SH-SY5Y (cell line): Measurements from ENCODE around the gene IPO11.

Experiments
- GATA2 ChIP-seq: IDR thresholded peaks from 2 replicates; pipeline ENCODE4 v1.6.1; 2011; ENCODE audit warnings: mild to moderate bottlenecking, low read depth, low read length
- GATA3 ChIP-seq: IDR thresholded peaks from 2 replicates; pipeline ENCODE4 v1.6.1; 2011; ENCODE audit warnings: low read depth, mild to moderate bottlenecking, low read length, moderate library complexity

GRCh38 chr5:62593331-62593730 is 180.8 kb downstream of the IPO11 start:
- TF ChIP-seq GATA2 (no peak), GATA3 (no peak)
